Right atrium auricular region (tissue), 2 donors: ENCODE measurements around the gene TLK1. TPM values are rescaled to one million over a fixed set of nuclear protein-coding genes. Genes with fewer than 3 reads are reported as not detected.

Experiments
- DNase-seq: peaks from one replicate; pipeline ENCODE4 v3.0.0-alpha.2; 2019; ENCODE audit warnings: low spot score
- H3K27ac ChIP-seq, 2 donors: fragments of 200-600 bp; sonication (generic); 1 replicate in 1 of 2; 2 replicates in 1 of 2; pipeline ENCODE4 v1.5.1; 2016 to 2019
- H3K27me3 ChIP-seq, 2 donors: fragments of 200-600 bp; sonication (generic); one replicate each; pipeline versions ENCODE4 v1.5.1 to v1.6.0; 2017 to 2019
- H3K36me3 ChIP-seq: fragments of 200-600 bp; sonication (generic); one replicate; pipeline ENCODE4 v1.5.1; 2016
- H3K4me1 ChIP-seq, 2 donors: fragments of 200-600 bp; sonication (generic); one replicate each; pipeline versions ENCODE4 v1.5.1 to v1.6.0; 2017 to 2019
- H3K4me3 ChIP-seq, 2 donors: fragments of 200-600 bp; sonication (generic); 1 replicate in 1 of 2; 2 replicates in 1 of 2; pipeline ENCODE4 v1.5.1; 2017 to 2019; ENCODE audit warnings: mild to moderate bottlenecking in 1 of 2, moderate library complexity in 1 of 2
- H3K9me3 ChIP-seq, 2 donors: fragments of 200-600 bp; sonication (generic); one replicate each; pipeline ENCODE4 v1.5.1; 2019
- CTCF ChIP-seq, 2 donors: fragments of 200-600 bp; sonication (generic); IDR thresholded peaks; one replicate each; pipeline ENCODE4 v1.5.1; 2019; ENCODE audit warnings: antibody characterized with exemption in 2 of 2
- total RNA-seq, 2 donors: library from RNA; depleted of rRNA; stranded (reverse); fragments of >200 nt; gene quantifications; one replicate each; pipeline ENCODE4 v1.1.0, GENCODE V29; 2016

TLK1 gene
- total RNA-seq, 2 donors from 2014 or later = 21.0 to 21.7 TPM

GRCh38 chr2:170999654-171000053 lies 161.0 kb downstream of the TLK1 start:
- Histone ChIP-seq H3K36me3 (peaks cover 34% of the 10 kb centered on the region), H3K4me1 (no peaks in the 10 kb centered on the region)
- TF ChIP-seq CTCF (IDR thresholded peaks at IDR 0.05) = no peak

DNA sequence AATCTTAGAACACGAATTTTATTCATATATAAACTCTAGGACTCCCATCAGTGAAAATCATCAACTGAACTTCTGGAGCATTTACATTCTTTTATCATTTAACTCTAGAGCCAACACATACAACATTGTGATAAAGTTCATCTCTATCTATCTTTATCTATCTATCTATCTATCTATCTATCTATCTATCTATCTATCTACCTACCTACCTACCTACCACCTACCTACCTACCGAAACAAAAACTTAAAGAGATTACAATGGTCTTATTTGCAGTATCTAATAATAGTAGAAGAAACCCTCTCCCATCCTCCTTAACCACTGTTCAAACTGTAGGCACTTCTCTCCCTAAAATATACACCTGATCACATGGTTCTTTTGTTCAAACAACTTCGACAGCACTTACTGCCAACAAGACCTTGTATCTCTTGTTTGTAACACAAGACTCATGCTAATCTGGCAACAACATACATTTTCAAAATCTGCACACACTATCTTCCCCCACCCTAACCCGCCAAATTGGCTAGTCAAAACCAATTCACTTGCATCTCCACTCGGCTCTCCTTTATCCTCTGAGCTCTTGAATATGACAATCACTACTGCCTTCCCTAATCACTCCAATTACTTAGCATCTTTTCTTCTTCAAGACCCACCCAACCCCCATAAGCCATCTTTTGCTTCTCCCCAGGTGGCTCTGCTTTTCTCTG lies 162.6 kb downstream of the TLK1 start:
- H3K27ac ChIP-seq = no peak overlapping the region
- peaks cover 28% of the 10 kb centered on the region for H3K36me3 ChIP-seq
- no peaks in the 10 kb centered on the region for H3K27me3 ChIP-seq
- no peak for DNase-seq
- no peak overlapping the region for H3K4me3 ChIP-seq
- no peak for TF ChIP-seq CTCF (IDR thresholded peaks at IDR 0.05)
- no peaks in the 10 kb centered on the region for H3K9me3 ChIP-seq
- no peaks in the 10 kb centered on the region for H3K4me1 ChIP-seq

More at GRCh38 chr2:170999654-171000053, 161.0 kb downstream of the TLK1 start:
- Histone ChIP-seq H3K27ac (no peak overlapping the region), H3K9me3 (no peaks in the 10 kb centered on the region), H3K27me3 (no peaks in the 10 kb centered on the region), H3K4me3 (no peak overlapping the region)
- DNase-seq = no peak

- no peaks in the 10 kb centered on the region for H3K4me1 ChIP-seq
- no peaks in the 10 kb centered on the region for H3K27me3 ChIP-seq
- DNase-seq = no peak
- no peaks in the 10 kb centered on the region for H3K9me3 ChIP-seq
- no peak for TF ChIP-seq CTCF (IDR thresholded peaks at IDR 0.05)
- H3K4me3 ChIP-seq = no peak overlapping the region
- H3K27ac ChIP-seq = no peak overlapping the region
- peaks cover 34% of the 10 kb centered on the region for H3K36me3 ChIP-seq
Measured at GRCh38 chr2:170996316-170996715, 164.4 kb downstream of the TLK1 start.

DNA sequence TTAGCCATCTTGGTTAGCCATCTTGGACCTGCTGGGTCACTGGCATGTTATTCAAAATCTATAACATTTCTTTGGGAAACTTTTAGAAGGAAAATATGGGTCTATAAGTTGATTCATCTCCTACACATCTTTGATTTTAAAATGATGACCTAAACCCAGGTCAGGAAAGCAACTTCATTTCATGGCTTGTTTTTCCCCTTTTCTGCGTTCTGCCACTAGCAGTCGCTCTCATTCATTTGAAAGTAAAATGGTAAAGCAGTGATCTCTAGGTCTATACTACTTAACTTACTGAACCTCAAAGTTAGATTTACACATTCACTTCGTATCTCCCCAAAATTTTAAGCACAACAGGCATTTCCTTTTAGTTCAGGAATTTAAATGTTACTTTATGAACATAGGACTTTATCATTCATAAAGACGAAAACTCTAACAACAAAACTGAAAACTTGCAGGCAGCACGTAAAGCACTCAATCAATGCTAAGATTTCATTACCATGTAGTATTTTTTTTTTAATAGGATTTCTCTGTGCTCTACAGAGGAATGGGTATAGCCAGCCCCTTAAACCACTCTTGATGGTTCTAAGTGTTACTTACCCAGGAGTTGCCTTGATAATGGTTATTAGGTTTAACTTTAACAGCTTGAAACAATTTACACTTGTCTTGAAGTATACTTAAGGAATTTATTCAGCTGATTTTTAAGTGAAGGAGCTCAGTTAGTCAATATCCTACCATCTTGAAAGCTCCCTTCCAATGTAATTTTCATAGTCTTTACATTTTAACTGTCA lies 169.1 kb downstream of the TLK1 start:
- no peak overlapping the region for H3K27ac ChIP-seq
- TF ChIP-seq CTCF (IDR thresholded peaks at IDR 0.05) = no peak
- no peaks in the 10 kb centered on the region for H3K4me1 ChIP-seq
- H3K36me3 ChIP-seq = peaks cover 16% of the 10 kb centered on the region
- no peak overlapping the region for H3K4me3 ChIP-seq
- H3K27me3 ChIP-seq = no peaks in the 10 kb centered on the region
- no peaks in the 10 kb centered on the region for H3K9me3 ChIP-seq
- DNase-seq = no peak

- H3K27me3 ChIP-seq = no peaks in the 10 kb centered on the region
- no peaks in the 10 kb centered on the region for H3K9me3 ChIP-seq
- TF ChIP-seq CTCF (IDR thresholded peaks at IDR 0.05) = no peak
- DNase-seq = no peak
- no peaks in the 10 kb centered on the region for H3K4me1 ChIP-seq
- no peaks in the 10 kb centered on the region for H3K36me3 ChIP-seq
- H3K27ac ChIP-seq = no peak overlapping the region
- no peak overlapping the region for H3K4me3 ChIP-seq
Measured at GRCh38 chr2:170986566-170987258, 174.0 kb downstream of the TLK1 start.
